ENCODE data around the gene C22orf39.

C22orf39 gene

GRCh38 chr22:19393704-19394103 is 53.8 kb downstream of the C22orf39 start:
- no peak for TF ChIP-seq CTCF (IDR thresholded peaks at IDR 0.05; ENCODE audit: borderline replicate concordance, control extremely low read depth, extremely low read depth, insufficient read depth, missing control alignments)
- no peak for DNase-seq (ENCODE audit: low spot score)
- in situ Hi-C loops (cut with MboI; ENCODE audit: low sequenced_read_pairs, unreplicated experiment), result loop anchor here (25.0 kb wide), 2 partner anchors 106 to 406 kb away; partner anchors contain the start of gene CLTCL1
